DMS 273 (cell line): ENCODE measurements around the gene TIAM1.

ENCODE experiments used
- DNase-seq: peaks from one replicate; lab custom pipeline; 2025; ENCODE audit not compliant: unreplicated experiment; lab: John Stamatoyannopoulos, UW

Gene TIAM1

GRCh38 chr21:31182231-31183140, 161.6 kb downstream of the TIAM1 start:
- DNase-seq: no peak

DNA sequence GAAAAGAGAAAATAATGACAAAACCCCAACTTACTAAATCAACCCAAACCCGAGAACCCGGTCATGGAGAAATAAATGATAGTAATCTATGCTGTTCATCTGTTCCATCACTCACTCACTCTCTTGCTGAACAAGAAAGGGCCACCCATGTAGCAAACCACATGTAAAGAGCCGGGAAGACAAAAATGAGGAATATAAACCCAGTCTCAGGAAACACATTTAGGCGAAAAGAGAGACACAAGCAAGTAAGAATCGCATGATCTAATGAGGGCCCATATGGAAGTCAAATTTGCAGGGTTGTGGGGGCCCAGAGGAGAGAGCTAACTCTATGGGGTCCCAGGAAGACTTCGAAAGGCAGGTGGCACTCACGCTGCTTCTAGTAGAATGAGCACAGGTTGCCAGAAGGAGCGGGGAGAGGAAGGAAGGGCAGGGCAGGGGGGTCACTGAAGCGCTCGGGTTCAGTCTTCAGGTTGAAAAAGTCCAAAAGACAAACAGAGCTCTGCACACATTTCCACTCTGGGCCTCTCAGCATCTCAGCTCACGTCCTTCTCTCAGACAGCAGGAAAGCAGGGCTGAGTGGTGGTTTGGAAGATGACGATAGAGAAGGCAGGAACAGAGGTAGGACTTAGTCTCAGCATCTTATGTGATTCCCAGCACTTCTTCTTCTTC, 162.8 kb downstream of the TIAM1 start:
- no peak for DNase-seq

DNA sequence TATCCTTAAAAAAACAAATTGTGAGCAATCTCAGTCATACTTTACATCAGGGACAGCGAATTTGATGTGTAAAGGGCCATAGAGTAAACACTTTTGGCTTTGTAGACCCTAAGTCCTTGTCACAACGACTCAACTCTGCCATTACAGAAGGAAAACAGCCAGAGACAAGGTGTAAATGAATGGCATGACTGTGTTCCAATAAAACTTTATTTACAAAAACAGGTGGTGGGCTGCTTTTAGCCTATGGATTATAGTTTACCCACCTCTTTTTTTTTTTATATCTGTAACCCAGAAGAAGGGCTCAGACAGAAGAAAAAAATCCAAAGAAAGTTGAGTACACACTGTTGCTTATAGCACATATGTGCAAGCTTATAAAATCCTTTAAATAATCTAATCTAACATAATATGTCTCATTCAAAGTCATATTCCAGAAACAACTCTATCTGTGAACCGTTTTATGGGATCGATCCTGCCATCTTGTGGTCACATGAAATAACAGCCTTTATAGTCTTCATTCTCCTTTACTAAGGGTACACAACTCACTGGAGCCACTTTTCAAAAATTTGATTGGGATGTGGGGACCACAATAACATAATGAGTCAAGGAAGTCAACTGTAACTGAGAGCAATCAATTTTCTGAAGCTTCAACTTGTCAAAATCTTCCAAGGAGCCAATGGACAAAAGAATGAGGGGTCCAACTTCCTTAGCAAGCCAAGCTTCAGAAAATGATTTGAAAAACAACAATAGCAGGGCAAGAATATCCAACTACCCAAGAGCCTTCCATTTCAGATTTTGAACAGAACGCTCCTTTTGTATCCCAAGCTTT, 163.6 kb downstream of the TIAM1 start:
- peak; percentile 68 for DNase-seq

GRCh38 chr21:31176725-31177124, 167.3 kb downstream of the TIAM1 start:
- DNase-seq: no peak

GRCh38 chr21:31176080-31176551, 167.9 kb downstream of the TIAM1 start:
- no peak for DNase-seq

DNA sequence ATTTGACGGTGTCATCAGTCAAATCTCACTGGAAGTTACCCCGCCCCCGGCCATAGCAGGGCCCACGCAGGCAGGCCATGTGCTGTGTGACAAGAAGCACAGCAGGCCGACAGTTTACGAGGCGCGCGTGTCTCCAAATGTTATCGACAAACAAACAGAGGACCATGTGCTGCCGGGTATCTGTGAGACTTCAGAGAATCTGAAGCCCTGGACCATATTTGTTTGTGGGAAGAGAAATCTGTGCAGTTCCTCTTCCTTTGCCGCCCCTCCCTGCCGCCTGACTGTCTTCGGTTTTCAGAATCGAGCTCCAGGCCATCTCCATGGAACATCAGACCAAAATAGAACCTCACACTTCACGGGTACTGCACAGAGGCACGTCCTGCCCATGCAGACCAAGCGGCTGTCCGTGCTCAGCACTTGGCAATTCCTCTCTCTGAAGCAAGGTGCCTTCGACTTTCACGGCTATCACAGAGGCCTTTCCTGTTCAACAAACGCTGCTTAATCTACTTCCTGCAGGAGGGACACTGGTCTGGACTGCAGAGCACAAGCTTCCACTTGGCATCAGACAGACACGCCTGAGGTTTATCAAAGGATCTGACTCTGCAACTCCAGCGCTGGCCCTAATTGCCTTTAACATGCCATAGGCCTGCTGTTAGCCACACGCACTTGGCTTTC, 170.0 kb downstream of the TIAM1 start:
- DNase-seq: no peak

GRCh38 chr21:31172328-31172727, 171.7 kb downstream of the TIAM1 start:
- no peak for DNase-seq

- no peak for DNase-seq
Observed at GRCh38 chr21:31164713-31165694, 179.1 kb downstream of the TIAM1 start.

DNA sequence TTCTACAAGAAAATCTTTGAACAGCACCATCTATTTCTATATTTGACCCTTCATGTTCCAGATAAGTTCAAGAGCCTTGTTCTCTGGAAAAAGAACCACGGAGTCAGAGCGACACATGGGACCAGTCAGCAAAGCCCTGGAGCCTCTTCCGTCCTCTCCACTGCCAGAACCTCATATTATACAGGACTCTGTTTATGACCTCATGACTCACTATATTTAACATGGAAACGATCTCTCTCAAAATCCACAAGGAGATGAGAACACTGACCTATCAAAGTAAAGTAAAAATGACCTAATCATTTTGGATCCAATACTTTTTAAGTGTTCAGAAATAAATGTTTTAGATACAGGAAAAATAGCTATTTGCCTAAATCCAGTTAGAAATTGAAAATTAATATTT, 181.2 kb downstream of the TIAM1 start:
- DNase-seq: no peak

- no peak for DNase-seq
Observed at GRCh38 chr21:31162079-31162699, 181.9 kb downstream of the TIAM1 start.

DNA sequence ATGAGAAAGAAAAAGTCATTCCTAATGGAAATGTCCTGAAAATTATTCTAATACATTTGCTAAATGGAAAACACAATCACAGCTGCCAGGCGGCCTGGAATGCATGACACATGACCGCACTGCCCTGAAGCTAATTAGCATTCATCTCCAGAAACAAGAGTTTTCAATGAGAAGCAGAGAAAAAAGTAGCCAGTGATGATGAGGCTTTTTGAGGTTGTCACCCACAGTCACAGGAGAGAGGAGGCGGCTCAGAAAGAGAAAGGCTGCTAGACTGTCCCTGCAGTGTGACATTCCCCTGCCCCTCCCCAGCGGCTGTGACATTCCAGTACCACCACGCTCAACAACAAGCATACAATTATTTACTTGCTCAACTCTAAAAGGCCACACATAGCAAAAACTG, 182.9 kb downstream of the TIAM1 start:
- peak; percentile 16 for DNase-seq

GRCh38 chr21:31159808-31160207, 184.3 kb downstream of the TIAM1 start:
- no peak for DNase-seq

GRCh38 chr21:31158789-31159581, 185.1 kb downstream of the TIAM1 start:
- no peak for DNase-seq

GRCh38 chr21:31157756-31158155, 186.3 kb downstream of the TIAM1 start:
- DNase-seq: no peak

DNA sequence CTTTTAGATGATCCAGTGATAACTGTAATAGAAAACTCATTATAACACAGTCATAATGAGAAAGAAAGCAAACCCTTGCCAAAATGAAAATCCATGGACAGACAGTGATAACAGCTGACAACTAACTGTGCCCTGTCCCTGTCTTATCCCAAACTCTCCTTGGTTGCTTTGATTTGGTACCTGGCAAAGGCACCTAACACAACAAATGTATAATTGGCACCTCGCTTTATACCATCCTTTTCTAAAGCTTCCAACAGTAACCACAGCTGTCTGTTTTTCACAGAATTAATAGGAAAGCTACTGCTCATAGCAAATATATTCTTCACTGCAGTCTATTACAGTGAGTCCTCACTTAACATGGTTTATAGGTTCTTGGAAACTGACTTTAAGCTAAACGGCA, 187.4 kb downstream of the TIAM1 start:
- no peak for DNase-seq

DNA sequence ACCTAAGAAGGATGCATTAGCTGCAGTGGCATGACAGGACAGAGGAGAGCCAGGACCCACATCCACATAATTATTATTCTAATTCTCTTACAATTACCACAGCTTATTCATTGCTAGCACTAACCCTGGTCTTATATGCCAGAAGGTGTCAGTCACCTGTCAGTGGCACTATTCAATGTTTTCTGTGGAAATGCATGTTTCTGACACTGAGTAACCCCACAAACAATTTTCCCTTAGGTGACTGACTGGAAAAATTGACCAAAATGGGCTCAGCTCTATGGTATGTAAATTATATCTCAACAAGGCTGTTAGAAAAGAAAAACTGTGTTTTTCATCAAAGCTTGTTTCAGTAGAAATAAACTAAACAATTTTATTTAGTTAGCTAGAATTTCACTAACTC, 187.9 kb downstream of the TIAM1 start:
- DNase-seq: no peak

GRCh38 chr21:31151156-31152045, 192.7 kb downstream of the TIAM1 start:
- DNase-seq: no peak
